ENCODE measurements around the gene TSN. TPM values are rescaled to one million over a fixed set of nuclear protein-coding genes. Genes with fewer than 3 reads are reported as not detected.
"Not testable (repeated sequence)": the region's sequence is repeated elsewhere in the genome, so short reads cannot be mapped to it uniquely, and the experiment has no call there.

The TSN gene
- polyA plus RNA-seq, 4 donors: 77.7 to 100 (median 87.7) TPM

GRCh38 chr2:121794233-121794632 is 38.8 kb downstream of the TSN start:
- DNase-seq (ENCODE audit: low read depth in 4 of 4, low spot score in 3 of 4): no peak

- no peak for DNase-seq (ENCODE audit: low read depth in 4 of 4, low spot score in 3 of 4)
Observed at GRCh38 chr2:121796239-121796638, 40.8 kb downstream of the TSN start.

GRCh38 chr2:121798617-121799016 is 43.2 kb downstream of the TSN start:
- DNase-seq (ENCODE audit: low read depth in 4 of 4, low spot score in 3 of 4): no peak

GRCh38 chr2:121801916-121802315 is 46.5 kb downstream of the TSN start:
- no peak for DNase-seq (ENCODE audit: low read depth in 4 of 4, low spot score in 3 of 4)

GRCh38 chr2:121803503-121803902 is 48.1 kb downstream of the TSN start:
- DNase-seq (ENCODE audit: low read depth in 4 of 4, low spot score in 3 of 4): no peak

GRCh38 chr2:121804340-121804739 is 48.9 kb downstream of the TSN start:
- DNase-seq (ENCODE audit: low read depth in 4 of 4, low spot score in 3 of 4): no peak

- no peak for DNase-seq (ENCODE audit: low read depth in 4 of 4, low spot score in 3 of 4)
Observed at GRCh38 chr2:121804997-121805765, 49.7 kb downstream of the TSN start.

GRCh38 chr2:121805766-121806143 is 50.3 kb downstream of the TSN start:
- DNase-seq (ENCODE audit: low read depth in 4 of 4, low spot score in 3 of 4): no peak

- not testable (repeated sequence) for DNase-seq (ENCODE audit: low read depth in 4 of 4, low spot score in 3 of 4)
Observed at GRCh38 chr2:121807771-121808170, 52.3 kb downstream of the TSN start.

GRCh38 chr2:121809607-121810006 is 54.2 kb downstream of the TSN start:
- no peak for DNase-seq (ENCODE audit: low read depth in 4 of 4, low spot score in 3 of 4)

GRCh38 chr2:121810959-121811853 is 55.8 kb downstream of the TSN start:
- DNase-seq (ENCODE audit: low read depth in 4 of 4, low spot score in 3 of 4): peak; percentile 43 to 71 (median 54)

- not testable (repeated sequence) for DNase-seq (ENCODE audit: low read depth in 4 of 4, low spot score in 3 of 4)
Observed at GRCh38 chr2:121813083-121813482, 57.6 kb downstream of the TSN start.

GRCh38 chr2:121815216-121815615 is 59.8 kb downstream of the TSN start:
- no peak for DNase-seq (ENCODE audit: low read depth in 4 of 4, low spot score in 3 of 4)

- DNase-seq (ENCODE audit: low read depth in 4 of 4, low spot score in 3 of 4): no peak
Observed at GRCh38 chr2:121816797-121817196, 61.3 kb downstream of the TSN start.

GRCh38 chr2:121817304-121817703 is 61.9 kb downstream of the TSN start:
- not testable (repeated sequence) for DNase-seq (ENCODE audit: low read depth in 4 of 4, low spot score in 3 of 4)

Other genes with a start within 250 kb of the TSN start
- gene RNU4ATAC, start 224.8 kb upstream of the TSN start, polyA plus RNA-seq (ENCODE audit: insufficient read length in 4 of 4): 1 to 10 TPM in 2 of 4 donors, not detected in 2; 1.6 to 4.6 TPM
- gene CLASP1, start 106.2 kb upstream of the TSN start, polyA plus RNA-seq (ENCODE audit: insufficient read length in 4 of 4): 10 to 100 TPM; 40.4 to 45.9 (median 44.9) TPM
- 10 to 100 TPM; 57.3 to 84.8 (median 64.7) TPM for gene NIFK, start 18.8 kb upstream of the TSN start, polyA plus RNA-seq (ENCODE audit: insufficient read length in 4 of 4)